Neuronal stem cell (in vitro differentiated cells): ENCODE results near the gene EFCAB13.
"Not testable (repeated sequence)": the region's sequence is repeated elsewhere in the genome, so short reads cannot be mapped to it uniquely, and the experiment has no call there.

ENCODE experiments used
- DNase-seq: peaks from one replicate; pipeline ENCODE4 v3.0.0-alpha.2; 2013; ENCODE audit warnings: low spot score
- H2AFZ ChIP-seq: one replicate; pipeline ENCODE4 v1.6.1; 2013; ENCODE audit warnings: mild to moderate bottlenecking, low read length, inconsistent platforms
- H2AK5ac ChIP-seq: 2 replicates; pipeline ENCODE4 v1.6.1; 2013; ENCODE audit warnings: low read depth, mild to moderate bottlenecking, inconsistent platforms, low read length, moderate library complexity, mixed read lengths
- H2BK120ac ChIP-seq: 2 replicates; pipeline ENCODE4 v1.6.1; 2013; ENCODE audit warnings: low read depth, mild to moderate bottlenecking, inconsistent platforms, low read length, moderate library complexity, mixed read lengths
- H2BK12ac ChIP-seq: one replicate; pipeline ENCODE4 v1.6.1; 2013; ENCODE audit warnings: low read length, inconsistent platforms
- H2BK15ac ChIP-seq: 2 replicates; pipeline ENCODE4 v1.6.1; 2013; ENCODE audit warnings: mild to moderate bottlenecking, low read length, inconsistent platforms, mixed read lengths
- H2BK5ac ChIP-seq: one replicate; pipeline ENCODE4 v1.6.1; 2013; ENCODE audit warnings: inconsistent platforms, mild to moderate bottlenecking, low read length, moderate library complexity
- H3K14ac ChIP-seq: one replicate; pipeline ENCODE4 v1.6.1; 2013; ENCODE audit warnings: low read length, inconsistent platforms
- H3K18ac ChIP-seq: 2 replicates; pipeline ENCODE4 v1.6.1; 2013; ENCODE audit warnings: low read length, inconsistent platforms
- H3K23ac ChIP-seq: 2 replicates; pipeline ENCODE4 v1.6.1; 2013; ENCODE audit warnings: low read depth, mild to moderate bottlenecking, mixed read lengths, low read length, inconsistent platforms; ENCODE audit not compliant: poor library complexity
- H3K27ac ChIP-seq: replicated peaks from 3 replicates; pipeline ENCODE4 v1.5.1; 2013; ENCODE audit warnings: low read length, inconsistent platforms
- H3K27me3 ChIP-seq, 3 experiments: 2 replicates each; pipeline ENCODE4 v1.6.1; 2013; ENCODE audit warnings: low read length in 3 of 3, mild to moderate bottlenecking in 2 of 3, inconsistent platforms in 1 of 3, low read depth in 1 of 3, mixed read lengths in 1 of 3, moderate library complexity in 1 of 3; ENCODE audit not compliant: control insufficient read depth in 3 of 3, insufficient read depth in 3 of 3
- H3K36me3 ChIP-seq, 2 donors: replicated peaks in 1 of 2; 2 replicates each; pipeline ENCODE4 v1.6.1; 2013; ENCODE audit warnings: low read length in 2 of 2; ENCODE audit not compliant: control insufficient read depth in 2 of 2, insufficient read depth in 2 of 2
- H3K4ac ChIP-seq: 2 replicates; pipeline ENCODE4 v1.6.1; 2013; ENCODE audit warnings: inconsistent platforms, mild to moderate bottlenecking, low read length, moderate library complexity
- H3K4me1 ChIP-seq, 2 donors: 1 replicate in 1 of 2; 2 replicates in 1 of 2; pipeline ENCODE4 v1.6.1; 2013; ENCODE audit warnings: low read length in 2 of 2, low read depth in 1 of 2; ENCODE audit not compliant: control insufficient read depth in 2 of 2, insufficient read depth in 1 of 2
- H3K4me2 ChIP-seq: one replicate; pipeline ENCODE4 v1.6.1; 2013; ENCODE audit warnings: mild to moderate bottlenecking, low read length, inconsistent platforms; ENCODE audit not compliant: insufficient read depth, poor library complexity, severe bottlenecking
- H3K4me3 ChIP-seq, 2 donors: 2 replicates each; pipeline ENCODE4 v1.5.1; 2013; ENCODE audit warnings: low read length in 2 of 2, mild to moderate bottlenecking in 2 of 2, inconsistent platforms in 1 of 2, moderate library complexity in 1 of 2
- H3K79me1 ChIP-seq: one replicate; pipeline ENCODE4 v1.6.1; 2013; ENCODE audit warnings: low read depth, mild to moderate bottlenecking, inconsistent platforms, low read length, moderate library complexity
- H3K9ac ChIP-seq: one replicate; pipeline ENCODE4 v1.6.1; 2013; ENCODE audit warnings: mild to moderate bottlenecking, low read depth, low read length, inconsistent platforms; ENCODE audit not compliant: poor library complexity
- H3K9me3 ChIP-seq, 2 donors: replicated peaks in 1 of 2; 2 replicates each; pipeline versions ENCODE3 to v1.6.1; 2013; ENCODE audit warnings: low read length in 2 of 2, mild to moderate bottlenecking in 2 of 2, inconsistent platforms in 1 of 2, low read depth in 1 of 2, mixed read lengths in 1 of 2, moderate library complexity in 1 of 2; ENCODE audit not compliant: control insufficient read depth in 2 of 2, insufficient read depth in 1 of 2
- H4K8ac ChIP-seq: one replicate; pipeline ENCODE4 v1.6.1; 2013; ENCODE audit warnings: low read depth, mild to moderate bottlenecking, inconsistent platforms, low read length, moderate library complexity
- H4K91ac ChIP-seq: one replicate; pipeline ENCODE4 v1.6.1; 2013; ENCODE audit warnings: low read length, low read depth, mild to moderate bottlenecking, inconsistent platforms; ENCODE audit not compliant: poor library complexity
- WGBS, 2 donors: extraction: QIAGEN DNeasy Blood & Tissue Kit; methylation state at CpG; one replicate each; pipeline ENCODE4 v1.1.7; 2013; ENCODE audit warnings: missing lambda C conversion rate in 2 of 2, mixed read lengths in 1 of 2; ENCODE audit not compliant: insufficient read length in 2 of 2, insufficient replicate concordance in 1 of 2; ENCODE audit errors: extremely low coverage in 2 of 2; 5-methylcytosine and 5-hydroxymethylcytosine counted together

EFCAB13 gene

DNA sequence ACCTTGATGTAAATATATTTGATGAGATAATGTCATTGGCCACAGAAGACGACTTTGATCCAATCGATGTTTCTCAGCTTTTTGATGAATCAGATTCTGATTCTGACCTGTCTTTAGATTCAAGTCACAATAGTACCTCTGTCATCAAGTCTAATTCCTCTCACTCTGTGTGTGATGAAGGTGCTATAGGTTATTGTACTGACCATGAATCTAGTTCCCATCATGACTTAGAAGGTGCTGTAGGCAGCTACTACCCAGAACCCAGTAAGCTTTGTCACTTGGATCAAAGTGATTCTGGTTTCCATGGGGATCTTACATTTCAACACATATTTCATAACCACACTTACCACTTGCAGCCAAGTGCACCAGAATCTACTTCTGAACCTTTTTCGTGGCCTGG is 101.5 kb downstream of the EFCAB13 start:
- H3K4me3 ChIP-seq, H2BK12ac ChIP-seq, H2BK5ac ChIP-seq, H3K9me3 ChIP-seq, H2BK15ac ChIP-seq, H3K27ac ChIP-seq, DNase-seq, H2AFZ ChIP-seq, H3K4me2 ChIP-seq, H3K79me1 ChIP-seq, H3K4ac ChIP-seq, H3K23ac ChIP-seq, H3K18ac ChIP-seq, H2BK120ac ChIP-seq, H3K9ac ChIP-seq, H3K36me3 ChIP-seq, H3K14ac ChIP-seq, H4K91ac ChIP-seq, H2AK5ac ChIP-seq, H4K8ac ChIP-seq, H3K4me1 ChIP-seq: not testable (repeated sequence)
- peaks cover 0 to 14% (median 5%) of the 10 kb centered on the region in 3 experiments for H3K27me3 ChIP-seq
- WGBS, 2 donors: no CpG with 5 or more reads among the region's 3 CpGs

- H3K23ac ChIP-seq, H2BK120ac ChIP-seq, H4K91ac ChIP-seq, H3K79me1 ChIP-seq, H3K4me1 ChIP-seq, H2BK12ac ChIP-seq, H3K4ac ChIP-seq, H2AK5ac ChIP-seq, H3K9me3 ChIP-seq, H3K9ac ChIP-seq, DNase-seq, H3K27ac ChIP-seq, H3K18ac ChIP-seq, H2AFZ ChIP-seq, H3K36me3 ChIP-seq, H3K14ac ChIP-seq, H3K4me3 ChIP-seq, H2BK5ac ChIP-seq, H4K8ac ChIP-seq, H3K4me2 ChIP-seq, H2BK15ac ChIP-seq: not testable (repeated sequence)
- H3K27me3 ChIP-seq: peaks cover 0 to 14% (median 5%) of the 10 kb centered on the region in 3 experiments
- no CpG with 5 or more reads among the region's 3 CpGs for WGBS, 2 donors
Observed at GRCh38 chr17:47425887-47426635, 102.3 kb downstream of the EFCAB13 start.

DNA sequence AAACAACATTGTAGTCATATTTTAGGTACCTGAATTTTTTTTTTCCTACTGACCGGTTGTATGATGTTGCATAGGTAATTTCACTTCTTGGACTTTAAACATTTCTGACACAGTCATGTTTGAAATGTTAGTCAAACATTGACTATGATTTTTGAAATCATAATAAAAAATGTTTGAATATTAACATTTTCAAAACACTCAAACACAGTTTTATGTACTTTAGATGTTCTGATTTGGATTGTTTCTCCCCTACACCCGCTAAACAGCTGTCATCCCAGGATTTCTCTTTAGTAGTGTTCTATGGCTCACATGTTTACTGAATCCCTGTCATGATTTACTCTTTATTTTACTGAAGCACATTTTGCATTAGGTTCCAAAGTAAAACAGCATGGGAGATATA is 104.2 kb downstream of the EFCAB13 start:
- H3K79me1 ChIP-seq: no peaks in the 10 kb centered on the region
- no peak overlapping the region for H3K4ac ChIP-seq
- H4K91ac ChIP-seq: no peak overlapping the region
- H3K36me3 ChIP-seq: peaks cover 0 to 7% of the 10 kb centered on the region in 2 donors
- H2BK12ac ChIP-seq: no peak overlapping the region
- H2AK5ac ChIP-seq: no peak overlapping the region
- H3K27ac ChIP-seq: no peak overlapping the region
- H3K9ac ChIP-seq: no peak overlapping the region
- DNase-seq: no peak
- no peak overlapping the region for H3K4me2 ChIP-seq
- H3K14ac ChIP-seq: no peak overlapping the region
- H2BK120ac ChIP-seq: no peak overlapping the region
- no peak overlapping the region for H2BK5ac ChIP-seq
- H3K18ac ChIP-seq: no peak overlapping the region
- H2BK15ac ChIP-seq: no peak overlapping the region
- H3K4me3 ChIP-seq: no peak overlapping the region
- no CpG with 5 or more reads among the region's 2 CpGs for WGBS, 2 donors
- no peak overlapping the region for H2AFZ ChIP-seq
- no peak overlapping the region for H3K23ac ChIP-seq
- peaks cover 0 to 14% (median 5%) of the 10 kb centered on the region in 3 experiments for H3K27me3 ChIP-seq
- H3K4me1 ChIP-seq: no peaks in the 10 kb centered on the region
- no peak overlapping the region for H4K8ac ChIP-seq
- no peaks in the 10 kb centered on the region for H3K9me3 ChIP-seq

DNA sequence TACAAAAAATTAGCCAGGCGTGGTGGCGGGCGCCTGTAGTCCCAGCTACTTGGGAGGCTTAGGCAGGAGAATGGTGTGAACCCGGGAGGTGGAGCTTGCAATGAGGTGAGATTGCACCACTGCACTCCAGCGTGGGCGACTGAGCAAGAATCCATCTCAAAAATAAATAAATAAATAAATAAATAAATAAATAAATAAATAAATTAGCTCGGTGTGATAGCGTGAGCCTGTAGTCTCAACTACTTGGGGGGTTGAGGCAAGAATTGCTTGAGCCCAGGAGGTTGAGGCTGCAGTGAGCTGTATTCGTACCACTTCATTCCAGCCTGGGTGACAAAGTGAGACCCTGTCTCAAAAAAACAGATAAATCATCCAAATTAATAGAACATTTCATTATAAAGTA is 108.5 kb downstream of the EFCAB13 start:
- not testable (repeated sequence) for H3K4me2 ChIP-seq, H3K18ac ChIP-seq, H3K23ac ChIP-seq, H3K9me3 ChIP-seq, H4K8ac ChIP-seq, H4K91ac ChIP-seq, H2BK120ac ChIP-seq, H3K4me3 ChIP-seq, H2AK5ac ChIP-seq, H3K9ac ChIP-seq, DNase-seq, H3K36me3 ChIP-seq, H2BK12ac ChIP-seq, H3K27ac ChIP-seq, H3K4me1 ChIP-seq, H3K79me1 ChIP-seq, H2BK5ac ChIP-seq, H3K27me3 ChIP-seq, H3K14ac ChIP-seq, H2AFZ ChIP-seq, H3K4ac ChIP-seq, H2BK15ac ChIP-seq
- no CpG with 5 or more reads among the region's 9 CpGs for WGBS, 2 donors
